CD4-positive, alpha-beta memory T cell (primary cell): ENCODE measurements around the gene CSHL1. TPM values are rescaled to one million over a fixed set of nuclear protein-coding genes. Genes with fewer than 3 reads are reported as not detected.
"Not testable (repeated sequence)": the region's sequence is repeated elsewhere in the genome, so short reads cannot be mapped to it uniquely, and the experiment has no call there.

Experiments used
- CTCF ChIA-PET: fragments of 350-600 bp; sonication (Branson Sonifier 250); formaldehyde crosslinking; loops from one replicate; lab custom pipeline; 2021; ENCODE audit warnings: inconsistent platforms; ENCODE audit not compliant: partially characterized antibody; lab: Charles Lee
- POLR2A ChIA-PET: fragments of 350-600 bp; sonication (Branson Sonifier 250); formaldehyde crosslinking; loops from one replicate; lab custom pipeline; 2021; ENCODE audit not compliant: partially characterized antibody; lab: Charles Lee
- DNase-seq, 5 donors: peaks; one replicate each; pipeline versions ENCODE4 v3.0.0 to v3.0.0-alpha.2; 2020 to 2022; ENCODE audit warnings: mixed read lengths in 1 of 5
- H3K27ac ChIP-seq: one replicate; pipeline ENCODE4 v1.7.0; 2013; ENCODE audit warnings: low read depth, low read length
- H3K27me3 ChIP-seq: 2 replicates; pipeline ENCODE4 v1.7.0; 2013; ENCODE audit warnings: mild to moderate bottlenecking, low read length, moderate library complexity; ENCODE audit not compliant: insufficient read depth
- H3K36me3 ChIP-seq: 2 replicates; pipeline ENCODE4 v1.7.0; 2013; ENCODE audit warnings: mild to moderate bottlenecking, low read length, moderate library complexity; ENCODE audit not compliant: insufficient read depth
- H3K4me1 ChIP-seq: 2 replicates; pipeline ENCODE4 v1.7.0; 2013; ENCODE audit warnings: mild to moderate bottlenecking, low read length, moderate library complexity; ENCODE audit not compliant: insufficient read depth
- H3K4me3 ChIP-seq, 2 donors: one replicate each; pipeline ENCODE4 v1.7.0; 2013; ENCODE audit warnings: low read length in 2 of 2, mild to moderate bottlenecking in 1 of 2
- H3K9me3 ChIP-seq, 2 donors: one replicate each; pipeline ENCODE4 v1.7.0; 2013; ENCODE audit warnings: low read length in 2 of 2, control low read depth in 1 of 2; ENCODE audit not compliant: control insufficient read depth in 1 of 2
- H3K27ac Mint-ChIP-seq, 7 donors: one replicate each; pipeline ENCODE4 v1.8.0; 2020 to 2021; ENCODE audit warnings: mixed read lengths in 7 of 7, mild to moderate bottlenecking in 6 of 7, inconsistent platforms in 3 of 7, moderate library complexity in 3 of 7
- H3K27me3 Mint-ChIP-seq, 2 donors: one replicate each; pipeline ENCODE4 v1.8.0; 2020 to 2021; ENCODE audit warnings: mixed read lengths in 2 of 2
- H3K36me3 Mint-ChIP-seq, 2 donors: one replicate each; pipeline ENCODE4 v1.8.0; 2020 to 2021; ENCODE audit warnings: mixed read lengths in 2 of 2, inconsistent platforms in 1 of 2, mild to moderate bottlenecking in 1 of 2
- H3K4me1 Mint-ChIP-seq, 4 donors: one replicate each; pipeline ENCODE4 v1.8.0; 2020 to 2021; ENCODE audit warnings: mixed read lengths in 4 of 4, mild to moderate bottlenecking in 1 of 4
- H3K4me3 Mint-ChIP-seq, 8 donors: one replicate each; pipeline ENCODE4 v1.8.0; 2020 to 2021; ENCODE audit warnings: mixed read lengths in 8 of 8, mild to moderate bottlenecking in 7 of 8, moderate library complexity in 6 of 8, inconsistent platforms in 3 of 8
- H3K9me3 Mint-ChIP-seq, 8 donors: one replicate each; pipeline ENCODE4 v1.8.0; 2020 to 2021; ENCODE audit warnings: mixed read lengths in 8 of 8, mild to moderate bottlenecking in 5 of 8, inconsistent platforms in 3 of 8, moderate library complexity in 1 of 8
- intact Hi-C: fragments of 100-400 bp; cut with micrococcal nuclease; formaldehyde crosslinking; loops from one replicate; pipeline ENCODE4 v1.15.1; 2023
- polyA plus RNA-seq, 2 donors: library from polyadenylated mRNA; unstranded; fragments of 300-500 nt; fragmentation: Illumina TruSeq; gene quantifications; one replicate each; pipeline ENCODE4 v1.2.3, GENCODE V29; 2021
- total RNA-seq, 2 experiments: library from RNA; stranded (reverse); gene quantifications; one replicate each; pipeline ENCODE4 v1.2.3, GENCODE V29; 2021

CSHL1 gene
- total and polyA plus RNA-seq, 4 experiments from 2014 or later, result not detected

DNA sequence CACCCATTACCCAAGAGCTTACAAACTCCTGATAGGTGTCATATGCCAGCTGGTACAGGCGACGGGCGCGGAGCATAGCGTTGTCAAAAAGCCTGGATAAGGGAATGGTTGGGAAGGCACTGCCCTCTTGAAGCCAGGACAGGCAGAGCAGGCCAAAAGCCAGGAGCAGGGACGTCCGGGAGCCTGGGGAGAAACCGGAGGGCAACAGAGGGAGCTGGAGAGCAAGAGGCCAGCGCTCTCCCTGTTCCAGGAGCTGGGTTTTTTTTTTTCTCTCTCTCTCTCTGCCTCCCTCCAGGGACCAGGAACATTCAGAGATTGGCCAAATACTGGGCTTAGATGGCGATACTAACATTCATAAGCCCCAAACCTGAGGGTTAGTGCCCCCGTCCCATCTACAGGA lies 29.7 kb downstream of the CSHL1 start:
- H3K9me3 ChIP-seq, H3K27me3 Mint-ChIP-seq, H3K4me3 ChIP-seq, POLR2A ChIA-PET, H3K4me3 Mint-ChIP-seq, H3K9me3 Mint-ChIP-seq, H3K4me1 ChIP-seq, H3K36me3 ChIP-seq, intact Hi-C loops, H3K27ac ChIP-seq, H3K27me3 ChIP-seq, DNase-seq, H3K4me1 Mint-ChIP-seq, H3K36me3 Mint-ChIP-seq: not testable (repeated sequence)
- peak overlapping the region in 1 of 7 donors; percentile 53 for H3K27ac Mint-ChIP-seq
- CTCF ChIA-PET, result interaction anchor here (0.8 to 1.7 kb wide), 5 partner anchors 9 to 148 kb away, joined by 3 to 4 read pairs (median 4); no protein-coding TSS in a partner anchor

DNA sequence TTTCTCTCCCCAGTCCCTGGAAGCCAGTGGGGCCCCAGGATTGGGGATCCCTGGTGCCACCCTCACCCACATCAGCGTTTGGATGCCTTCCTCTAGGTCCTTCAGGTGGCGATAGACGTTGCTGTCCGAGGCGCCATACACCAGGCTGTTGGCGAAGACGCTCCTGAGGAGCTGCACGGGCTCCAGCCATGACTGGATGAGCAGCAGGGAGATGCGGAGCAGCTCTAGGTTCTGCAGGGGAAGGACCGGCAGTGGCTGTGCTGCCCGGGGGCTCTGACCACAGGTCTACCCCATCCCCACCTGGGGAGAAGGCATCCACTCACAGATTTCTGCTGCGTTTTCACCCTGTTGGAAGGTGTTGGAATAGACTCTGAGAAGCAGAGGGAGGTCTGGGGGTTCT lies 30.4 kb downstream of the CSHL1 start:
- intact Hi-C loops, result no loop called here
- no peaks in the 10 kb centered on the region for H3K9me3 Mint-ChIP-seq
- Histone ChIP-seq H3K4me1 (no peaks in the 10 kb centered on the region), H3K27me3 (no peaks in the 10 kb centered on the region), H3K9me3 (no peaks in the 10 kb centered on the region), H3K4me3 (no peak overlapping the region), H3K36me3 (no peaks in the 10 kb centered on the region), H3K27ac (no peak overlapping the region)
- POLR2A ChIA-PET, result no interaction called here
- H3K4me3 Mint-ChIP-seq, result no peak overlapping the region
- H3K27me3 Mint-ChIP-seq, result peaks cover 0 to 3% of the 10 kb centered on the region in 2 donors
- no peak overlapping the region for H3K27ac Mint-ChIP-seq
- H3K36me3 Mint-ChIP-seq, result no peaks in the 10 kb centered on the region
- DNase-seq, result no peak
- CTCF ChIA-PET, result interaction anchor here (1.1 kb wide), 1 partner anchor 13 kb away, joined by 4 read pairs; no protein-coding TSS in a partner anchor
- H3K4me1 Mint-ChIP-seq, result peaks cover 0 to 3% (median 0%) of the 10 kb centered on the region in 4 donors

DNA sequence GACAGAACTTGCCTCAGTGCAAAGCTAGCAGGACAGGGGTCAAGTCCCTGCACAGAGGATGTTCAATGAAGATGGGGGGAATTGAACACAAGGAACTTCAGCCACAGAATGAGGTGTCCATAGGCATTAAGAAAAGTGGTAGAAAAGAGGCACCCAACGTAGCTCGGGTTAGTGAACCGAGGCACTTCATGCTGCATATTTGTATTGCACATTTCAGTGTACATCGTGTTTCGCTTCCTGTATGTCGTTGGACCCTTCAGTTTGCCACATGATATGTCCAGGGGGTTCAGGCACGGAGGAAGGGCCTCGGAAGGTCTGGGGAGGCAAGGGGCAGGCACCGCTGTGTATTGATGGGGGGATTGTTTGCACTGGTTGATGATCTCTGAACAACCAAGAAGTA lies 32.6 kb downstream of the CSHL1 start:
- H3K27ac ChIP-seq, H3K4me3 Mint-ChIP-seq, intact Hi-C loops, H3K4me3 ChIP-seq, H3K27ac Mint-ChIP-seq, H3K36me3 Mint-ChIP-seq, H3K27me3 ChIP-seq, H3K4me1 ChIP-seq, H3K4me1 Mint-ChIP-seq, H3K27me3 Mint-ChIP-seq, H3K9me3 ChIP-seq, POLR2A ChIA-PET, H3K36me3 ChIP-seq, H3K9me3 Mint-ChIP-seq, DNase-seq: not testable (repeated sequence)
- CTCF ChIA-PET, result interaction anchor here (1.2 to 1.5 kb wide), 2 partner anchors 9 to 12 kb away, joined by 4 to 5 read pairs; no protein-coding TSS in a partner anchor

DNA sequence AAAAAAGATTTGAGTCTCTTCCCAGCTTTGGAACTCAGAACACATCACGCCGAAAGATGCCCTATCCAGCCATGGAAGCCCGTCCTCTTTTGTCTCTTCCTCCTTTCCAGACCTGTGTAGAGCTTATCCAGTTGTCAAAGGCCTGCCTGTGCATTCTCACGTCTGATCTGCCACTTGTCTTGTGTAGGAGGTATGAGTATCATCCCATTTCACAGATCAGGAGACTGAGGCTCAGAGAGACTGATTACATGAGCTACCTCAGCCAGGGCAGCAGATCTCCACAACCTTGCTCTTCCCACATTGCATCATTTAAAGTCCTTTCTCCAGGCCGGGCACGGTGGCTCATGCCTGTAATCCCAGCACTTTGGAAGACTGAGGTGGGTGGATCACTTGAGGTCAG lies 36.4 kb downstream of the CSHL1 start:
- DNase-seq, H3K36me3 ChIP-seq, intact Hi-C loops, H3K4me3 Mint-ChIP-seq, H3K36me3 Mint-ChIP-seq, H3K4me3 ChIP-seq, H3K27me3 ChIP-seq, H3K27me3 Mint-ChIP-seq, H3K9me3 Mint-ChIP-seq, H3K4me1 ChIP-seq, H3K9me3 ChIP-seq, H3K27ac Mint-ChIP-seq, H3K4me1 Mint-ChIP-seq, H3K27ac ChIP-seq, POLR2A ChIA-PET: not testable (repeated sequence)
- CTCF ChIA-PET, result interaction anchor here (0.6 to 1.8 kb wide), 3 partner anchors 9 to 244 kb away, joined by 3 read pairs; no protein-coding TSS in a partner anchor

DNA sequence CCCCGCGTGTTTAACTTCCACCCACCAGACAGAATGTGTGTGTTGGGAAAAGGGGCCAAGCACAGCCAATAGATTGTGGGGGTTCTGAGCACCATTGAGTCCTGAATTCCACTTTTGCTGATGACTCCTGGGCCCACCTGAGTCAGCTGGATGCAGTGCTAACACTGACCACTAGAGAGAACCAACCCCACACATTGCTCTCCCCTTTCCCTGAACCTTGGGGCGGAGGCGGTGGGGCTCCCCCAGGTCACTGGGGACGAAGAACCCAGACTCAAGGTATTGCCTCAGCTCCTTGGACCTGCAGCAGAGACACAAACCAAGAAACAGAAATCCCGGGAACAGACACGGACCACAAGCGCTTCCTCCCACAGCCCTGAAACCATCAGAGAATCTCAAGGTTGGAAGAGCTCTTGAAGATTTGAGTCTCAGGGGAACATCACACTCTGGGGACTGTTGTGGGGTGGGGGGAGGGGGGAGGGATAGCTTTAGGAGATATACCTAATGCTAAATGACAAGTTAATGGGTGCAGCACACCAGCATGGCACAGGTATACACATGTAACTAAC lies 36.9 kb downstream of the CSHL1 start:
- H3K4me3 Mint-ChIP-seq, H3K9me3 ChIP-seq, H3K4me3 ChIP-seq, H3K27me3 Mint-ChIP-seq, H3K27ac ChIP-seq, H3K27me3 ChIP-seq, POLR2A ChIA-PET, H3K36me3 Mint-ChIP-seq, H3K4me1 Mint-ChIP-seq, H3K9me3 Mint-ChIP-seq, DNase-seq, H3K36me3 ChIP-seq, intact Hi-C loops, H3K27ac Mint-ChIP-seq, H3K4me1 ChIP-seq: not testable (repeated sequence)
- CTCF ChIA-PET, result interaction anchor here (0.8 to 1.8 kb wide), 2 partner anchors 8 to 14 kb away, joined by 3 read pairs; no protein-coding TSS in a partner anchor

DNA sequence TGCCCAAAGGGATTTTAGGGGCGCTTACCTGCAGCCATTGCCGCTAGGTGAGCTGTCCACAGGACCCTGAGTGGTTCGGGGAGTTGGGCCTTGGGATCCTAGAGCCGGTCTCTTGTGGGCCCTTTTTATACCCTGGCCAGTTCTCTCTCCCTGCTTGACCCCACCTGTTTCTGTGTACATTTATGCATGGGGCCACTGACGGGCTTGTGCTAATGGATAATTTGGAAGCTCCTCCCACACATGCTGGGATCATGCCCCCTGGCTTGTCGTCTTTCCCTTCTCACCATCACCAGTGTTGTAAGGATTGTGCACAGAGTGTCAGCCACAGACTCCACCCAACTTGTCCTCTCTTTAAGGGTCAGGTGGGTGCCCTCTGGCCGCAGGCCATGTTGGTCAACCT lies 37.5 kb downstream of the CSHL1 start, which contains the start of gene CSH2:
Gene CSH2, minus strand, starts transcription at position 101 of the 400 bp plus-strand sequence. Its CDS starts 63 bp downstream, at position 38.
- H3K4me3 Mint-ChIP-seq, H3K4me1 Mint-ChIP-seq, H3K36me3 ChIP-seq, H3K27me3 ChIP-seq, H3K27me3 Mint-ChIP-seq, H3K9me3 Mint-ChIP-seq, H3K4me3 ChIP-seq, DNase-seq, POLR2A ChIA-PET, H3K36me3 Mint-ChIP-seq, H3K27ac ChIP-seq, H3K9me3 ChIP-seq, H3K4me1 ChIP-seq, H3K27ac Mint-ChIP-seq, intact Hi-C loops: not testable (repeated sequence)
- CTCF ChIA-PET, result interaction anchor here (1.8 kb wide), 1 partner anchor 13 kb away, joined by 3 read pairs; no protein-coding TSS in a partner anchor

DNA sequence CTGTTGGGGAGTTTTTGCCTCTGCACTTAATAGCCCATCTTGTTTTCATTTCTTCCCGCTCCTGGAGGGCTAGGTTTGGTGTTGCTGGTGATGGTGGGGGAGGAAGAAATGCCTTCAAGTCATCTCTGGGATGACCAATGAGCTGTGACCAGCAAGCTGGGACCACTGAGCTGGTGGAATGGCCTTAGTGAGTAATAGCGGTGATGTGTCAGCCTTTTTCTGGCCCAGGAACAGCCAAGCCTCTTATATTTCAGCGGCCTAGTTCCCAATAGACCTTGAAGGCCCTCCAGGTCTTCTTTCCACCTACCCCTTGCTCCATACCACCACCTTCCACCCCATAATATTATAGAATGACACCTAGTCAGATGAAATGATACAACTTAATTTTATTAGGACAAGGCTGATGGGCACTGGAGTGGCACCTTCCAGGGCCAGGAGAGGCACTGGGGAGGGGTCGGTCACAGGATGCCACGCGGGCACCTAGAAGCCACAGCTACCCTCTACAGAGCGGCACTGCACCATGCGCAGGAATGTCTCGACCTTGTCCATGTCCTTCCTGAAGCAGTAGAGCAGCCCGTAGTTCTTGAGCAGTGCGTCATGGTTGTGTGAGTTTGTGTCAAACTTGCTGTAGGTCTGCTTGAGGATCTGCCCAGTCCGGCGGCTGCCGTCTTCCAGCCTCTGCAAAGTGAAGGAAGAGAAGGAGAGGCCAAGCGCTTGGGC lies 39.3 kb downstream of the CSHL1 start:
- POLR2A ChIA-PET, H3K36me3 ChIP-seq, H3K27me3 Mint-ChIP-seq, H3K4me3 ChIP-seq, CTCF ChIA-PET, H3K27me3 ChIP-seq, H3K9me3 Mint-ChIP-seq, H3K4me1 ChIP-seq, intact Hi-C loops, H3K36me3 Mint-ChIP-seq, H3K4me3 Mint-ChIP-seq, H3K4me1 Mint-ChIP-seq, H3K27ac ChIP-seq, H3K9me3 ChIP-seq, H3K27ac Mint-ChIP-seq, DNase-seq: not testable (repeated sequence)
